Renal cortex interstitium (tissue), 11 donors: ENCODE results near the gene ATP6AP2. TPM values are rescaled to one million over a fixed set of nuclear protein-coding genes. Genes with fewer than 3 reads are reported as not detected.
"Not testable (repeated sequence)": the region's sequence is repeated elsewhere in the genome, so short reads cannot be mapped to it uniquely, and the experiment has no call there.

ENCODE experiments used
- DNase-seq, 11 donors: peaks; one replicate each; pipeline ENCODE4 v3.0.0-alpha.2; 2013; ENCODE audit warnings: low read depth in 9 of 11, low spot score in 4 of 11; ENCODE audit errors: extremely low read depth in 1 of 11
- polyA plus RNA-seq, 3 donors: library from polyadenylated mRNA; unstranded; fragments of 120-200 nt; gene quantifications; one replicate each; pipeline ENCODE4 v1.2.1, GENCODE V29; 2013; ENCODE audit not compliant: insufficient read length in 3 of 3

The ATP6AP2 gene
- polyA plus RNA-seq, 3 donors: 173 to 196 (median 185) TPM

DNA sequence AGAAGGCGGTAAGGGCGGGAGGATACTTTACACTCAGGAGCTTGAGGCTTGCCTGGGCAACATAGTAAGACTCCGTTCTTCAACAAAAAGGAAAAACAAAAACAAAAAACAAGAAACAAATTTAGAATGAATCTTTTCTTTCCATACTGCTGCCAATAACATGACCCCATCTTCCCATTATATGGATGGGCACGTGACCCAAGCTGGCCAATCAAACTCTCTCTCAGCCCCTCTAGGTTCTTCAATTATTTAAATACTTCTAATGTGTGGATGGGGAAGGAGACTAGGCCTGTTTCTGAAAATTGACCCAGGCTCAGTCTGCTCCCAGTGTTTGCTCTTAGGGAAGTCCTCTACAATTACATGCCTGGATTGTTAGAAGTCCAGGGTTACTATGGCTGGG lies 22.2 kb upstream of the ATP6AP2 start:
- DNase-seq: no peak

DNA sequence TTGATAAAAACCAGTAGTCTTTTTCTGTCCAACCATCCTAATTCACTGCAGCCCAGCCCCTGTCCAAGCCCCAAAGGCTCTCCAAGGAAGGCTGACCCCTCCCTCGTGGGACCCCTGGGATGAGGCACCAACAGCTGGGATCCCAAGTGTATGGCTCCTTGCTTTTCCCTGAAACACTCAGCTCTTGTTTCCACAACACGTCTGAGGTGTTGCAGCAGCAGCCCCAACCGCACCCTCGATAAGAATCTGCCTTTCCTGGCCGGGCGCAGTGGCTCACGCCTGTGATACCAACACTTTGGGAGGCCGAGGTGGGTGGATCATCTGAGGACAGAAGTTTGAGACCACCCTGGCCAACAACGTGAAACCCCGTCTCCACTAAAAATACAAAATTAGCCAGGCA lies 17.0 kb upstream of the ATP6AP2 start:
- DNase-seq: no peak

DNA sequence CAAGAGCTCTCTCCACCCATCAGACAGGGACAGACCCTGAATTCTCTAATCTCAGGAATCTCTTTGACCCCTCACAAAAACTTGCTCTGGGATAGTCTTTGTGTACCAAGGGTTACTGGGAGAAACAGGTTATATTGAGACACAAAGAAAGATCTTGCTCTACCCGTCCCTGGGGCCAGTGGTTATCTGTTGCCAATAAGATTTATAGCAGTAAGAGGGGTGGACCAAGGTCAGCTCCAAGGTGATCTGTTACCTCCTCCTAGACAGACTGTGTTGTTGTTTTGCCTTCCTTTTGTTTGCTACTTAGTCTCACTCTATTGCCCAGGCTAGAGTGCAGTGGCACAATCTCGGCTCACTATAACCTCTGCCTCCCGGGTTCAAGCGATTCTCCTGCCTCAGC lies 16.3 kb upstream of the ATP6AP2 start:
- DNase-seq: no peak

DNA sequence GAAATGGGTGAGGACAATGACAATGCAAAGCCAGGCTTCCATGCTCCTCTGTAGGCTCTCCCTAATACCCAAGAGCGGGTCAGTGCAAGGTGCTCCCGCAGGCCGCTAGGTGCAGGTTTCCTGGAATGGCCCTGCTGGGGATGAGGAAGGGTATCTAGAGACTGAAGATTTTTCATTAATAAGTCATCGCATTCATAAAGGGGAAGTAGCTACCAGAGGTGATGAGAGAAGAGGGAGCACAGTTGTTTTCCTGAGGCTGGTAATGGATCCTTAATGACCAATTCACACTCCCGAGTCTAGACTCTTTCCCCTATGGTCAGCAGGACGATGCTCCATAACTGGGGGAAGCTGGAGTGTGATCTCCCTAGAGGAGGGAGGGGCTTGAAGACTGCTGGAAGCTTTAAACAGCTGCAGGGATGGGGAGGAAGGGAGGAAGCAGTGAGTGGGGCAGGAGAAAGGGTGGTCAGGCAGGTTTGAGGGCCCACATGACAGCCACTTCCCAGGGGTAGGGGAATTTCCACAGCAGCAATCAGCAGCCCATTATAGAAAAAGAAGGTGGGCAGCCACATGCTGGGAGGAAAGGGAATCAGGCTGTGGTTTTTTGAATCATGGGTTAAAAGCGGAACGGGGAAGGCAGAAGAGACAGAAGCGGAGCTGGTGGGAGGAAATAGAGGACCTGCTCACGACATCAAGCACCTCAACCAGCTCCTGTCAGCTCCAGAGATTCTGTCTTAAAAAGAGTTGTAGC lies 10.2 kb upstream of the ATP6AP2 start:
- no peak for DNase-seq

DNA sequence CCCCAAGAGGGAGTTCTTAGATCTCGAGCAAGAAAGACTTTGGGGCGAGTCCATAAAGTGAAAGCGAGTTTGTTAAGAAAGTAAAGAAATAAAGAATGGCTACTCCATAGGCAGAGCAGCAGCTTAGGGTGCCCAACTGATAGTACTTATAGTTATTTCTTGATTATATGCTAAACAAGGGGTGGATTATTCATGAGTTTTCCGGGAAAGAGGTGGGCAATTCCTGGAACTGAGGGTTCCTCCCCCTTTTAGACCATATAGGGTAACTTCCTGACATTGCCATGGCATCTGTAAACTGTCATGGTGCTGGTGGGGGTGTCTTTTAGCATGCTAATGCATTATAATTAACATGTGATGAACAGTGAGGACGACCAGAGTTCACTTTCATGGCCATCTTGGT lies 9.6 kb upstream of the ATP6AP2 start:
- not testable (repeated sequence) for DNase-seq

DNA sequence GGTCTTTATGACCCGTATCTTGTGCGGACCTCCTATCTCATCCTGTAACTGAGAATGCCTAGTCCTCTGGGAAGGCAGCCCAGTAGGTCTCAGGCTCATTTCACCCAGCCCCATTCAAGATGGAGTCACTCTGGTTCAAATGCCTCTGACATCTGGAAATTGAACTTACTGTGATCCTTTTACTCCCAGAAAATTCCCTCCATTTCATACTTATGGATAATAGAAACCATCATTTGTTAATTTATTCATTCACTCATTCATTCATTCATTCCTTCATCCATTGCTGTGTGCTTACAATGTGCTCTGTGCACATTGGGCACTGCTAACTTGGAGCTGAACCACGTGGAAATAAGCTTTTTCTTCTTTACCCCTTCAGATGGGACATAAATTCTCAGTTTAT lies 9.2 kb upstream of the ATP6AP2 start:
- DNase-seq: no peak

DNA sequence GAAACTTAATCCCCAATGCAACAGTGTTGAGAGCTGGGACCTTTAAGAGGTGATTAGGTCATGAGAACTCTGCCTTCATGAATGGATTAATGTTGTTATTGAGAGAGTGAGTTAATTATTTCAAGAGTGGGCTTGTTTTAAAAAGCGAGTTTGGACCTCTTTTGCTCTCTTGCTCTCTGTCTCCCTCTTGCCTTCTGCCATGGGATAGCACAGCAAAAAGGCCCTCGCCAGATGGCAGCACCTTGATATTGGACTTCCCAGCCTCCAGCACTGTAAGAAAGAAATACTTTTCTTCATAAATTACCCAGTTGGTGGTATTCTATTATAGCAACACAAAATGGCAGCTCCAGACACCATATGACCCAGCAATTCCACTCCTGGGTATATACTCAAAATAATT lies 7.0 kb upstream of the ATP6AP2 start:
- DNase-seq: no peak

DNA sequence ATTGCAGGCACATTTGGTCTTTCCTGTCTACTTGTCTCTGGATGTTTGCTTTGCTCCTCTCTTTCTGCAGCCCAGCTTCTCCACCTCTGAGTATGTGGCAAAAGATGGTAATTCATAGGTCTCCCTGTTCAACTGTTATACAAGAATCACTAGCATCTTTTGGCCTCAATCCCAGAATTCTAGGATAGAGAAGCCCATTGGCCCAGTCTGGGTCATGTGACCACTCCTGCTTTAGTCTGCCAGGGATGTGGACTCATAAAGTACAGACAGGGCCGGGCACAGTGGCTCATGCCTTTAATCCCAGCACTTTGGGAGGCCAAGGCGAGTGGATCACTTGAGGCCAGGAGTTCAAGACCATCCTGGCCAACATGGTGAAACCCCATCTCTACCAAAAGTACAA lies 5.4 kb upstream of the ATP6AP2 start:
- not testable (repeated sequence) for DNase-seq

DNA sequence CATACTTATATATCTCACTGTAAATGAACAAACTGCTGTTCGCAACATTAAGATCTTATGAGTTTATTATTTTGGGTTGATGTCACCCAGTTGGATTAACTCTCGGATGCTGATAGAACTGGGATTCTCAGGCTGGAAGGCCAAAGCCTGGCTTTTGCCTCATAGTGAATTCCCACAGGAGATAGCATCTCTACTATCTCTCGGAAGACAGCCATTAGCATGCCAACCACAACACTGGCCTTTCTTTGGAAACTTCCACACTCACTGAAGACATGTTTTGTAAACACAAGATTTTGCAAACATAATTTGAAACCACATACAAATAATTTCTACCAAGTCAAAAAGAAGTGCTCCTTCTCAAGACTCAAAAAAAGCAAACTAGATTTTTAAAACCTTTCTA lies 4.5 kb upstream of the ATP6AP2 start:
- no peak for DNase-seq

DNA sequence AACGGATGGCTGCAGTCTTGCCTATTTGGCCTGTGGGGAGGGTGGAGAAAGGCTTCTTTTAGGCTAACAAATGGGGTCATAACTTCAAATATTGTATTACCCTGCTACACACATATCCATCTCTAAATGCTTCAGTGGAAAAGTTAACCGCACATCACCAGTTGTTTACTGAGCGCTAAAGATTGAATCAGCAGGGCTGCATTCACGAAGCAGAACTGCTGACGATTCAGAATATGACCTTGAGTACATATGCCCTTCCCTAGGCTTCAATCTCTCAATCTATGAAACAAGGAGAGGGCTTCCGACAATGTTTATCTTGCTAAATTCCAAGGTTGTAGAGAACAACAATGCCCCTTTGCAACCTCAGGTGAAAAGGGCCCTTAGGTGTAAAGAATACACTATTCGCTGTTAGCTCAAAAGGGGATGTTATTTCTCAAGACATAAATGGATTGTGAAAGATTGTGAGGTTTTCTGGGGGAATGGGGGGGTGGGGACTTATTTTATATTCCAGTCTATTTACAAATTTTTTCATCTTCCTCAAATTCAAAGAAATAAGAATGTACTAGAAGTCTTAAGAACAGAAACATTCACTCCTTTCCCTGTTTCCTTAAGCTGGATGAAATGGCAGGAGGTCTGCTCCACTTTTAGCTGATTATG lies 2.6 kb upstream of the ATP6AP2 start:
- no peak for DNase-seq

DNA sequence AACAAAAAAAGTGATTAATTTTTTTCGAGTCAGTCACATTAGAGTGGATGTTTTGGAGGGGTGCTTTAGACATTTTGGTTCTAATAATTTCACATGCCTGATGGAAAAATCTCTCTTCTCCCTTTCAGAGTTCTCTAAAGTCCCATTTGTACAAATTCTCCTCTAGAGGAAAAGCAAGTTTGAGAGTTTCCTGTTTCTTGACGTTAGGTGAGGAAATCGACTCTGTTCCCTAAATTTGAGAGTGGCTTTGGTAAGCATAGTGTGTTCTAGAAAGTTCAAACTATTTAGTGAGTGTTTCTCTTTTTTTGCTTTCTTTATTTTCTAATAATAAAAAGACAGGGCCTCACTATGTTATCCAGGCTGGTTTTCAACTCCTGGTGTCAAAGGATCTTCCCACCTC lies 1.6 kb upstream of the ATP6AP2 start:
- DNase-seq: no peak

DNA sequence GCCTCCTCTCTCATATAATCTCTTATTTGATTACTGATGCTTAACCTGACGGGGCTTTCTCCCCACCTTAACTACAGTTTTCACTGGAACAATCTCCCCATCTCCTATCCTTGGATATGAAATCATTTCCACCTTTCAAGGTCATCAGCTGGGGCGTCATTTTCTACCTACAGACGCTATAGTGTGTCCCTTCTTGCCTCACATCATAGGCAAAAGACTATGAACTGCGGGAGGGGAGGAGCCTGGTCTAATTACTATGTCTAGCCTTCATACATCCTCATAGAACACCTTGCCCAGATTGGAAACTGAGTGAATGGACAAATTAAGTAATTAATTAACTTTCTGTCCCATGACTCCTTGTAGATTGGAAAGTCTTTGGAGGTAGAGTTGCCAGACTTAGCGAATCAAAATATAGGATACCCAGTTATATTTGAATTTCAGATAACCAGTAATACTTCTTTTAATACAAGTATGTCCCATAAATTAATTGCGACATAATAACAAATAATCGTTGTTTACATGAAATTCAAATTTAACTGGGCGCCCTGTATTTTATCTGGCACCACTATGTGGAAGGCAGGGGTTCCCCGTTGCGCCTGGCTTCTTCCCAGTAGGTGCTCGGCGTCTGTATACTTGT lies 752 bp upstream of the ATP6AP2 start:
- DNase-seq: no peak

DNA sequence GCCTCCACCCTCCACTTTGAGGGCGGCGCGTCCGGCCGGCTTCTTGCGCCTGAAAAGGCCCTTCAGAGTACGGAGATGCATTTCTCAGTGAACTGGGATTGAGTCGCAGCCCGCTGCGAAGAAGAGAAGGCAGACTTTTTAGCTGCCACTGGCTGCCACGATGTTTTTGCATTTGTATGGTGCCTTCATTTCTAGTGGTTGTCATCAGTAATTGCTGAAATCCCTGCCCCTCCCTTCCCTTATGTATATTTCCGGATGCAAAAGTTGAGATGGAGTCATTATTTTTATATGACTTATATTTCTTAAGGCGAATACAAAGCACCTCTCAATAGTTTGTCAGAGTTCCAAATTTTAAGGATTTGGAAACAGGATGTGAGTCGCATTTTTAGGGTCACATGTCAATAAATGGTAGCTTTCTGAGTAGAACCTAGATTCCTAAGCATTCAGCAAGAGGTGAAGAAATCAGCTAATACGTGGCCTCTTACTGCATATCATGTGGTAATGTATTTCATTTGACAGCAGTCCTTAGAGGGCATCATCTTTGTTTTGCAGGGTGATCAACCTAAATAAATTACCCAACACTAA lies 658 bp downstream of the ATP6AP2 start:
- DNase-seq: no peak

DNA sequence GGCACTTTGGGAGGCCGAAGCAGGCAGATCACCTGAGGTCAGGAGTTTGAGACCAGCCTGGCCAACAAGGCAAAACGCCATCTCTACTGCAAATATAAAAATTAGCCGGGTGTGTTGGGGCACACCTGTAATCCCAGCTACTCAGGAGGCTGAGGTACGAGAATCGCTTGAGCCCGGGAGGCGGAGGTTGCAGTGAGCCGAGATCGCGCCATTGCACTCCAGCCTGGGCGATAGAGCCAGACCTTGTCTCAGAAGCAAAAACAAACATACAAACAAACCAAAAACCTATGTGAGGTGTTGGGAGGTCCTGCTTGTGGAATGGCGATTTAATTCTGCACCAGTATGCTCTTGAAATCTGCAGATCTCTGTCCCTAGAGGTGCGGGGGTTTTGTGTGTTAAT lies 1.4 kb downstream of the ATP6AP2 start:
- not testable (repeated sequence) for DNase-seq

DNA sequence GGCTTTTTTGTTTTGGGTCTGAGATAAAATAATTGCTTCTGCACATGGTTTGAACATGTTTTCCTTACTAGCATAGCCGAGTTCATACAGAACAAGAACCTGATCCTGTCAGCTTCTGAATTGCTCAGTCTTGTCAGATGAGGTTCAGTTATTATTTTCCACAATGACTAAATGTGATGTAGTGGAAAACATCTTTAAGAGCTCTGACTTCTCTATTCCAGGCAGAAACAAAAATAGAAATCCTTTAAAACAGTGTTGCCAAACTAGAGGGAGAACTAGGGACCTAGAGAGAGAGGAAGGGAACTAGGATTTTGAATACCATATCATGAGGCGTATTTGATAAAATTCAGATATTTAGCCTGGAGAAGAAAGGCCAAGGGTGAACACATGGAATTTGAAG lies 2.0 kb downstream of the ATP6AP2 start:
- DNase-seq: no peak

DNA sequence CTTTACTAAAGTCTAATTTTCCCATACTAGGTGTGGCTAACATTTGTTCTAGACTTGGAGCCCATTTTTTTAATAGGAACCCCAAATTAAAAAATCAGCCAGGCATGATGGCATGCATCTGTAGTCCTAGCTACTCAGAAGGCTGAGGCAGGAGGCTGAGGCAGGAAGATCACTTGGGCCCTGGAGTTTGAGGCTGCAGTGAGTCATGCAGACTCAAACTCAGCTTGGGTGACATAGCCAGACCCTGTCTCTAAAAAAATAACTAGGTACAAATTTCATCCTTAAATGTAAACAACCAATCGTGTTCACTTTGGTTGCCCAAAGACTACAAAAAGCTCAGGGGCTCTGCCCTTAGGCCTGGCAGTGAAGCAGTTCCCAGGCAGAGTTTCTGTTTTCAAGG lies 6.9 kb downstream of the ATP6AP2 start:
- not testable (repeated sequence) for DNase-seq

DNA sequence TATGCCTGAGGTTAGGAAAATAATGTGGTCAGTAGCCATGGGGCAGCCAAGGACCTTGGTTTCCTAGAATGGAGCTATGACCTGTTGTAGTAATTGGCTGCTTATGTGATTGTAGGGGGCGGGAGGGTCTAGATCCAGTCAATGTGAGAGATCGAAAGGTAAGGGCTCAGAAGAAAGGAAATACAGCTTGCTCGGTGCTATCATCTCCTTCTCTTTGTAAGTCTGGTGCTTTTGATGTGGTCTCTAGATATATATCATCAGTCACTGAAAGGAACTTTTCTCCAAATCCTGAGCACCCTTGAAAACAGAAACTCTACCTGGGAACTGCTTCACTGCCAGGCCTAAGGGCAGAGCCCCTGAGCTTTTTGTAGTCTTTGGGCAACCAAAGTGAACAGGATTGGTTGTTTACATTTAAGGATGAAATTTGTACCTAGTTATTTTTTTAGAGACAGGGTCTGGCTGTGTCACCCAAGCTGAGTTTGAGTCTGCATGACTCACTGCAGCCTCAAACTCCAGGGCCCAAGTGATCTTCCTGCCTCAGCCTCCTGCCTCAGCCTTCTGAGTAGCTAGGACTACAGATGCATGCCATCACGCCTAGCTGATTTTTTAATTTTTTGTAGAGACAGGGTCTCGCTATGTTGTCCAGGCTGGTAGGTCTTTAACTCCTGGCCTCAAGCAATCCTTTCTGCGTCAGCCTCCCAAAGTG lies 9.0 kb downstream of the ATP6AP2 start:
- DNase-seq: not testable (repeated sequence)

DNA sequence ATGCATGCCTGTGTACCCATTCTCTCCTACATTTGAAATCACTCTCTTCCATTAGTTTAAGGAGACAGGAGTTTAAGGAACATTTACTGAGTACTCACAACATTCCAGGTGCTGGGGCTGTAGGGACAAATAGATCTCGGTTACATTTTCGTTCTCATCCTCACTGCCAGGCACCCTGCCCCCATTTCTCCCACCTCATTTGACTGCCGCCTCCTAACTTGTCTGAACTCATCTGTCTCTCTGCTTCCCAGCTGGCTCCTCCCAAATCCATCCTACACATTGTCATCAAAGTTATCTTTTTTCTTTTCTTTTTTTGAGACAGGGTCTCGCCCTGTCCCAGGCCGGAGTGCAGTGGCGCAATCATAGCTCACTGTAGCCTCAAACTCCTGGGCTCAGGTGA lies 22.7 kb downstream of the ATP6AP2 start:
- no peak for DNase-seq

DNA sequence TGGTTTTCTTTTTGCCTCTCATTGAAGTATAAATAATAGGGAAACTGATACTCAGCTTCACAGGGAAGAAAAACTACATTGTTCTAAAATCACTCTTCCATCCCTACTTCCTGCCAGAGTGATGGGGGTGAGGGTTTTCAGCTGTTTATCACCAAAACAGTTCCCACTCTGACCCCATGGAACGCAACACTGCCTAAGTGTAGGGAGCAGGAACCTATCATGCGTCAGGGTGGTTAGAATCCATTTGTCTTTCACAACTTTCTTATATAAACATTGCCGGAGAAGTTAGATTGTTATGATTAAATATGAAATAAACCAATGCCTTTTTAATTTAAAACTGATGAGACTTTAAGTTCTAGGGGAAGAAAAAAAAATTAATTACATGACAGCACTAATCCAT lies 26.6 kb downstream of the ATP6AP2 start:
- DNase-seq: no peak

DNA sequence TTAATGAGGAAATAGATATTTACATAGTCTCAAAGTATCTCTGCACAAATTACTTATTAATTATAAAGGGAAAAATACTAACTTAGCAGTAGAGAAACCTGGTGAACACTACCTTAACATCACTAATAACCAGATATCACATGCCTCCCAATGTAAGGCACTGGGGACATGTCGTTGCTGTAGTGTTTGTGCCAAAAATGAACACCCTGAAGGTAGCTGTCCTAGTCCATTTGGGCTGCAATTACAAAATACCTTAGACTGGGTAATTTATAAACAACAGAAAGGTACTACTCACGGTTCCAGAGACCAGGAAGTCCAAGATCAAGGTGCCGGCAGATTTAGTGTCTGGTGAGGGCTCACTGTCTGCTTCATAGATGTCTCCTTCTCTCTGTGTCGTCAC lies 31.7 kb downstream of the ATP6AP2 start:
- DNase-seq: no peak
